ENCODE data around the gene ITK.

Gene ITK

DNA sequence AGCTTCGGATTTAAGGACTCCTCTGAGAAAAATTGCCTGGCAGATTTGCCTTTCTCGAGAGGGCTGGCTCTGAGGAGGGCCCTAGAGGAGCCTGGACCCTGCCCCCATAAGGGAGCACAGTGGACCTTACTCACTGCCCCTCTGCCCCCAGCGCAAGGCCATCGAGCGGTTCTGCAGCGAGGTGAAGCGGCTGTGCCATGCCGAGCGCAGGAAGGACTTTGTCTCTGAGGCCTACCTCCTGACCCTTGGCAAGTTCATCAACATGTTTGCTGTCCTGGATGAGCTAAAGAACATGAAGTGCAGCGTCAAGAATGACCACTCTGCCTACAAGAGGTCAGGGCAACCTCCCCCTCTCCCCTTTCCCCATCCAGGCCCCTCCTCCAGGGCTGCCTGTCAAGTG lies 119.9 kb downstream of the ITK start:
- TF ChIP-seq CTCF (IDR thresholded peaks at IDR 0.05; ENCODE audit: low read depth, low read length) (no peak), MYC (IDR thresholded peaks at IDR 0.05; ENCODE audit: low read depth, low read length) (no peak), POLR2A (IDR thresholded peaks at IDR 0.05; ENCODE audit: extremely low read depth, insufficient read length) (no peak), MAX (IDR thresholded peaks at IDR 0.05; ENCODE audit: low read depth, low read length) (no peak)
- no peak for DNase-seq (ENCODE audit: low read depth)
- H3K4me3 ChIP-seq (ENCODE audit: low read depth, low read length) = no peak overlapping the region

GRCh38 chr5:157301066-157301465 lies 120.4 kb downstream of the ITK start:
- TF ChIP-seq POLR2A (IDR thresholded peaks at IDR 0.05; ENCODE audit: extremely low read depth, insufficient read length) (no peak), MAX (IDR thresholded peaks at IDR 0.05; ENCODE audit: low read depth, low read length) (no peak), MYC (IDR thresholded peaks at IDR 0.05; ENCODE audit: low read depth, low read length) (no peak), CTCF (IDR thresholded peaks at IDR 0.05; ENCODE audit: low read depth, low read length) (no peak)
- DNase-seq (ENCODE audit: low read depth) = no peak
- H3K4me3 ChIP-seq (ENCODE audit: low read depth, low read length) = no peak overlapping the region

DNA sequence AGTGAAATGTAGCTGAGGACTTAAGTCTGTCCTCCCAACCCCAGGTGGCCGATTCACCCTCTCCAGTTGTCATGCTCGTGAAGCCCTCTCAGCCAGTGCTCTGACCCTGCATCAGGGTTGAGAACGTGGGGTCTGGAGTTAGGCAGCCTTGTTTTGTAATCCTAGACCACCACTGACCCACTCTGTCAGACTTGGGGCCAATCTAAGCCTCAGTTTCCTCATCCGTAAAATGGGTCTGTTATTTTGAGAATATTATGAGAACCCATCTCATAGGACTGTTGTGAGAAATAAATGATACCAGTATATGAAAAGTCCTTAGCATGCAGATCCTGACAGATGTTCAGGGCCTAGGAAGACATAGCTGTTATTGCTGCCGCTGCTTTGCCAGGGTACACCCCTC lies 122.4 kb downstream of the ITK start:
- TF ChIP-seq POLR2A (IDR thresholded peaks at IDR 0.05; ENCODE audit: extremely low read depth, insufficient read length) (no peak), MYC (IDR thresholded peaks at IDR 0.05; ENCODE audit: low read depth, low read length) (no peak), CTCF (IDR thresholded peaks at IDR 0.05; ENCODE audit: low read depth, low read length) (no peak), MAX (IDR thresholded peaks at IDR 0.05; ENCODE audit: low read depth, low read length) (no peak)
- H3K4me3 ChIP-seq (ENCODE audit: low read depth, low read length) = no peak overlapping the region
- DNase-seq (ENCODE audit: low read depth) = no peak

GRCh38 chr5:157303667-157304327 lies 123.2 kb downstream of the ITK start:
- no peak overlapping the region for H3K4me3 ChIP-seq (ENCODE audit: low read depth, low read length)
- TF ChIP-seq MYC (IDR thresholded peaks at IDR 0.05; ENCODE audit: low read depth, low read length) = no peak
- TF ChIP-seq POLR2A (IDR thresholded peaks at IDR 0.05; ENCODE audit: extremely low read depth, insufficient read length) = no peak
- no peak for TF ChIP-seq MAX (IDR thresholded peaks at IDR 0.05; ENCODE audit: low read depth, low read length)
- no peak for TF ChIP-seq CTCF (IDR thresholded peaks at IDR 0.05; ENCODE audit: low read depth, low read length)

More at GRCh38 chr5:157303667-157304327, 123.2 kb downstream of the ITK start:
- no peak for DNase-seq (ENCODE audit: low read depth)
